WTC11 (cell line): ENCODE data around the gene TNFSF4. TPM values are rescaled to one million over a fixed set of nuclear protein-coding genes. Genes with fewer than 3 reads are reported as not detected.

ENCODE experiments used
- ATAC-seq: fragments of 200-7000 bp; cut with Tn5 transposase; 2 replicates; pipeline ENCODE4 v1.10.0; 2021; ENCODE audit warnings: mild to moderate bottlenecking, moderate library complexity
- CTCF ChIA-PET: fragments of 300-600 bp; sonication (Branson Sonifier 250); formaldehyde crosslinking; loops from one replicate; lab custom pipeline; 2021; ENCODE audit warnings: antibody characterized with exemption; lab: Charles Lee
- POLR2A ChIA-PET: fragments of 350-600 bp; sonication (Branson Sonifier 250); formaldehyde crosslinking; loops from one replicate; lab custom pipeline; 2021; ENCODE audit warnings: antibody characterized with exemption; lab: Charles Lee
- DNase-seq: peaks from one replicate; pipeline ENCODE4 v3.0.0; 2021; ENCODE audit warnings: low spot score
- H3K27ac Mint-ChIP-seq: 2 replicates; pipeline ENCODE4 v1.8.0; 2021; ENCODE audit warnings: mixed read lengths
- H3K27me3 Mint-ChIP-seq: 2 replicates; pipeline ENCODE4 v1.8.0; 2021; ENCODE audit warnings: low read depth, mild to moderate bottlenecking, moderate library complexity, mixed read lengths
- H3K36me3 Mint-ChIP-seq: 2 replicates; pipeline ENCODE4 v1.8.0; 2021; ENCODE audit warnings: mixed read lengths
- H3K4me1 Mint-ChIP-seq: 2 replicates; pipeline ENCODE4 v1.8.0; 2022; ENCODE audit warnings: mixed read lengths
- H3K4me3 Mint-ChIP-seq: 2 replicates; pipeline ENCODE4 v1.8.0; 2021; ENCODE audit warnings: mild to moderate bottlenecking, moderate library complexity, mixed read lengths
- H3K9me3 Mint-ChIP-seq: 2 replicates; pipeline ENCODE4 v1.8.0; 2021; ENCODE audit warnings: mixed read lengths
- CREM ChIP-seq: sonication (generic); formaldehyde crosslinking; IDR thresholded peaks from 2 replicates; pipeline ENCODE4 v1.8.1; 2022; ENCODE audit warnings: mild to moderate bottlenecking, missing genetic modification reagents, moderate library complexity
- ELF4 ChIP-seq: sonication (generic); formaldehyde crosslinking; IDR thresholded peaks from 2 replicates; pipeline ENCODE4 v1.8.1; 2022; ENCODE audit warnings: low read depth, mild to moderate bottlenecking, moderate library complexity, missing genetic modification reagents
- GABPB1 ChIP-seq: sonication (generic); formaldehyde crosslinking; IDR thresholded peaks from 2 replicates; pipeline ENCODE4 v1.8.1; 2023; ENCODE audit warnings: mild to moderate bottlenecking, missing genetic modification reagents
- IRF1 ChIP-seq: sonication (generic); formaldehyde crosslinking; IDR thresholded peaks from 2 replicates; pipeline ENCODE4 v1.8.0; 2023; ENCODE audit warnings: missing genetic modification reagents
- JAZF1 ChIP-seq: fragments of 250-450 bp; sonication (Bioruptor Pico); IDR thresholded peaks from 2 replicates; pipeline ENCODE4 v1.9.0; 2021; ENCODE audit warnings: moderate library complexity, mild to moderate bottlenecking, inconsistent platforms
- MYBL2 ChIP-seq: sonication (generic); formaldehyde crosslinking; IDR thresholded peaks from 2 replicates; pipeline ENCODE4 v1.8.1; 2023; ENCODE audit warnings: mild to moderate bottlenecking, moderate library complexity, missing genetic modification reagents
- PREB ChIP-seq: sonication (generic); formaldehyde crosslinking; IDR thresholded peaks from 2 replicates; pipeline ENCODE4 v1.8.1; 2022; ENCODE audit warnings: mild to moderate bottlenecking, missing genetic modification reagents, moderate library complexity, borderline replicate concordance
- RELA ChIP-seq: sonication (generic); formaldehyde crosslinking; IDR thresholded peaks from 2 replicates; pipeline ENCODE4 v1.8.1; 2022; ENCODE audit warnings: missing genetic modification reagents, mild to moderate bottlenecking, borderline replicate concordance
- SMAD3 ChIP-seq: sonication (generic); formaldehyde crosslinking; IDR thresholded peaks from 2 replicates; pipeline ENCODE4 v1.8.0; 2022; ENCODE audit warnings: missing genetic modification reagents, mild to moderate bottlenecking, borderline replicate concordance
- SMAD4 ChIP-seq: sonication (generic); formaldehyde crosslinking; IDR thresholded peaks from 2 replicates; pipeline ENCODE4 v1.8.0; 2022; ENCODE audit warnings: mild to moderate bottlenecking, missing genetic modification reagents
- TCF7 ChIP-seq: sonication (generic); formaldehyde crosslinking; IDR thresholded peaks from 2 replicates; pipeline ENCODE4 v1.8.0; 2022; ENCODE audit warnings: mild to moderate bottlenecking, low read depth, missing genetic modification reagents, moderate library complexity
- TEAD1 ChIP-seq: sonication (generic); formaldehyde crosslinking; IDR thresholded peaks from 2 replicates; pipeline ENCODE4 v1.8.0; 2022; ENCODE audit warnings: mild to moderate bottlenecking, missing genetic modification reagents
- ZNF138 ChIP-seq: sonication (generic); formaldehyde crosslinking; conservative IDR thresholded peaks from 2 replicates; pipeline ENCODE4 v1.8.1; 2022; ENCODE audit warnings: mild to moderate bottlenecking, moderate library complexity, missing genetic modification reagents
- ZNF263 ChIP-seq: sonication (generic); formaldehyde crosslinking; IDR thresholded peaks from 2 replicates; pipeline ENCODE4 v1.8.1; 2022; ENCODE audit warnings: low read depth, mild to moderate bottlenecking, moderate library complexity, missing genetic modification reagents
- ZNF671 ChIP-seq: fragments of 250-450 bp; sonication (Bioruptor Pico); IDR thresholded peaks from 2 replicates; pipeline ENCODE4 v1.8.0; 2021; ENCODE audit warnings: mild to moderate bottlenecking
- total RNA-seq: library from RNA; stranded (reverse); gene quantifications from 3 replicates; pipeline ENCODE4 v1.2.3, GENCODE V29; 2021
- TF ChIP-seq, protein P1 (sequence below): sonication (generic); formaldehyde crosslinking; IDR thresholded peaks from 2 replicates; pipeline ENCODE4 v1.8.1; 2023; ENCODE audit warnings: mild to moderate bottlenecking, missing genetic modification reagents
- TF ChIP-seq, protein P2 (sequence below): sonication (generic); formaldehyde crosslinking; IDR thresholded peaks from 2 replicates; pipeline ENCODE4 v1.8.0; 2022; ENCODE audit warnings: mild to moderate bottlenecking, missing genetic modification reagents
- TF ChIP-seq, protein P3 (sequence below): sonication (generic); formaldehyde crosslinking; IDR thresholded peaks from 2 replicates; pipeline ENCODE4 v1.8.0; 2022; ENCODE audit warnings: mild to moderate bottlenecking, missing genetic modification reagents
- TF ChIP-seq, protein P4 (sequence below): sonication (generic); formaldehyde crosslinking; IDR thresholded peaks from 2 replicates; pipeline ENCODE4 v1.8.1; 2022; ENCODE audit warnings: mild to moderate bottlenecking, moderate library complexity, missing genetic modification reagents

The TNFSF4 gene
- total RNA-seq, 1 experiment from 2014 or later = 0.81 TPM

- Mint-ChIP-seq H3K27ac (no peak overlapping the region), H3K4me3 (no peak overlapping the region), H3K9me3 (no peaks in the 10 kb centered on the region), H3K4me1 (peaks cover 16% of the 10 kb centered on the region), H3K36me3 (no peaks in the 10 kb centered on the region), H3K27me3 (peaks cover 70% of the 10 kb centered on the region)
- ATAC-seq = no peak
- no peak for TF ChIP-seq RELA
- TF ChIP-seq, protein P1, sequence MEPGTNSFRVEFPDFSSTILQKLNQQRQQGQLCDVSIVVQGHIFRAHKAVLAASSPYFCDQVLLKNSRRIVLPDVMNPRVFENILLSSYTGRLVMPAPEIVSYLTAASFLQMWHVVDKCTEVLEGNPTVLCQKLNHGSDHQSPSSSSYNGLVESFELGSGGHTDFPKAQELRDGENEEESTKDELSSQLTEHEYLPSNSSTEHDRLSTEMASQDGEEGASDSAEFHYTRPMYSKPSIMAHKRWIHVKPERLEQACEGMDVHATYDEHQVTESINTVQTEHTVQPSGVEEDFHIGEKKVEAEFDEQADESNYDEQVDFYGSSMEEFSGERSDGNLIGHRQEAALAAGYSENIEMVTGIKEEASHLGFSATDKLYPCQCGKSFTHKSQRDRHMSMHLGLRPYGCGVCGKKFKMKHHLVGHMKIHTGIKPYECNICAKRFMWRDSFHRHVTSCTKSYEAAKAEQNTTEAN = no peak
- TF ChIP-seq, protein P2, sequence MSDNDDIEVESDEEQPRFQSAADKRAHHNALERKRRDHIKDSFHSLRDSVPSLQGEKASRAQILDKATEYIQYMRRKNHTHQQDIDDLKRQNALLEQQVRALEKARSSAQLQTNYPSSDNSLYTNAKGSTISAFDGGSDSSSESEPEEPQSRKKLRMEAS (CRISPR knock-in tag) = no peak
- no peak for TF ChIP-seq ZNF671 (CRISPR knock-in tag)
- no peak for TF ChIP-seq ZNF138 (CRISPR knock-in tag)
- no peak for TF ChIP-seq JAZF1
- no peak for TF ChIP-seq CREM (CRISPR knock-in tag)
- no peak for TF ChIP-seq TCF7 (CRISPR knock-in tag)
- TF ChIP-seq TEAD1 = no peak
- TF ChIP-seq ELF4 (CRISPR knock-in tag) = no peak
- CTCF ChIA-PET = no interaction called here
- POLR2A ChIA-PET = no interaction called here
- no peak for DNase-seq
Observed at GRCh38 chr1:173208868-173209267, 1.7 kb upstream of the TNFSF4 start.

- Mint-ChIP-seq H3K4me1 (peaks cover 19% of the 10 kb centered on the region), H3K4me3 (no peak overlapping the region), H3K27me3 (peaks cover 65% of the 10 kb centered on the region), H3K9me3 (no peaks in the 10 kb centered on the region), H3K27ac (no peak overlapping the region), H3K36me3 (no peaks in the 10 kb centered on the region)
- ATAC-seq (no peak), DNase-seq (no peak)
- CTCF ChIA-PET = no interaction called here
- no peak for TF ChIP-seq CREM (CRISPR knock-in tag)
- no peak for TF ChIP-seq ZNF263 (CRISPR knock-in tag)
- TF ChIP-seq RELA = no peak
- no peak for TF ChIP-seq PREB
- POLR2A ChIA-PET = no interaction called here
Observed at GRCh38 chr1:173208146-173208545, 1.0 kb upstream of the TNFSF4 start.

- CTCF ChIA-PET = interaction anchor here (1.0 kb wide), 1 partner anchor 380 kb away, joined by 4 read pairs; no protein-coding TSS in a partner anchor
- Mint-ChIP-seq H3K27ac (no peak overlapping the region), H3K9me3 (no peaks in the 10 kb centered on the region), H3K27me3 (peaks cover 40% of the 10 kb centered on the region), H3K4me1 (peaks cover 17% of the 10 kb centered on the region), H3K4me3 (no peak overlapping the region), H3K36me3 (no peaks in the 10 kb centered on the region)
- TF ChIP-seq GABPB1 (CRISPR knock-in tag) (peak; percentile 48; the same call in 1 of the 2 replicates), MYBL2 (CRISPR knock-in tag) (no peak)
- POLR2A ChIA-PET = no interaction called here
- ATAC-seq (no peak), DNase-seq (no peak)
Observed at GRCh38 chr1:173205146-173206051, 1.7 kb downstream of the TNFSF4 start.

- peaks cover 33% of the 10 kb centered on the region for H3K27me3 Mint-ChIP-seq
- ATAC-seq (no peak), DNase-seq (no peak)
- no peaks in the 10 kb centered on the region for H3K36me3 Mint-ChIP-seq
- no peak overlapping the region for H3K27ac Mint-ChIP-seq
- no peak overlapping the region for H3K4me3 Mint-ChIP-seq
- POLR2A ChIA-PET = no interaction called here
- no peaks in the 10 kb centered on the region for H3K9me3 Mint-ChIP-seq
- CTCF ChIA-PET = interaction anchor here (1.0 to 4.0 kb wide), 2 partner anchors 378 to 379 kb away, joined by 4 to 81 read pairs; no protein-coding TSS in a partner anchor
- TF ChIP-seq, protein P3, sequence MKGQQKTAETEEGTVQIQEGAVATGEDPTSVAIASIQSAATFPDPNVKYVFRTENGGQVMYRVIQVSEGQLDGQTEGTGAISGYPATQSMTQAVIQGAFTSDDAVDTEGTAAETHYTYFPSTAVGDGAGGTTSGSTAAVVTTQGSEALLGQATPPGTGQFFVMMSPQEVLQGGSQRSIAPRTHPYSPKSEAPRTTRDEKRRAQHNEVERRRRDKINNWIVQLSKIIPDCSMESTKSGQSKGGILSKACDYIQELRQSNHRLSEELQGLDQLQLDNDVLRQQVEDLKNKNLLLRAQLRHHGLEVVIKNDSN (CRISPR knock-in tag) = no peak
- no peak for TF ChIP-seq SMAD4
- TF ChIP-seq SMAD3 (CRISPR knock-in tag) = no peak
- TF ChIP-seq, protein P4, sequence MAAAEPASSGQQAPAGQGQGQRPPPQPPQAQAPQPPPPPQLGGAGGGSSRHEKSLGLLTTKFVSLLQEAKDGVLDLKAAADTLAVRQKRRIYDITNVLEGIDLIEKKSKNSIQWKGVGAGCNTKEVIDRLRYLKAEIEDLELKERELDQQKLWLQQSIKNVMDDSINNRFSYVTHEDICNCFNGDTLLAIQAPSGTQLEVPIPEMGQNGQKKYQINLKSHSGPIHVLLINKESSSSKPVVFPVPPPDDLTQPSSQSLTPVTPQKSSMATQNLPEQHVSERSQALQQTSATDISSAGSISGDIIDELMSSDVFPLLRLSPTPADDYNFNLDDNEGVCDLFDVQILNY (CRISPR knock-in tag) = no peak
- TF ChIP-seq IRF1 (CRISPR knock-in tag) = no peak
- no peak for TF ChIP-seq TEAD1
- peaks cover 13% of the 10 kb centered on the region for H3K4me1 Mint-ChIP-seq
Observed at GRCh38 chr1:173204693-173205092, 2.4 kb downstream of the TNFSF4 start.
